ENCODE data around the gene SPANXD.
"Not testable (repeated sequence)": the region's sequence is repeated elsewhere in the genome, so short reads cannot be mapped to it uniquely, and the experiment has no call there.

Gene SPANXD, protein sequence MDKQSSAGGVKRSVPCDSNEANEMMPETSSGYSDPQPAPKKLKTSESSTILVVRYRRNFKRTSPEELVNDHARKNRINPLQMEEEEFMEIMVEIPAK

DNA sequence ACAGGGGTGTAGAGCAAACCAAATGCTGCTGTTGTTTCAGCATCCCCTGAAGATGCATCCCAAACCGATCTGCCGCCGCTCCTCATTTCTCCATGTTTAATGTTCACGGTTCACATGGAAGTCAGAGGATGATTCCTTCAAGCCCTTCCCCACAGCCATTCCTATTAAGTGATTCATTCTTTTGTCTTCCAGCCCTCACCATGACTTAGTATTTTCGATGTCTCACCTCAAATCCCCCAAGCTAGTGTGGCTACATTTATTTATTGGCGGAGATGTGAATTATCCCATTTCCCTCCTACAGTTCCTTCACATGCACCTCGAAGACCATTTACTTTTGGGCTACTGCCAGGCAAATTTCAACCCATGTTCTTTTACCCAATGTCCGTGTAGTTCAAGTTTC is at the start of gene SPANXD:
TSS of gene SPANXD (minus strand) at position 101 of the 400 bp plus-strand sequence. CDS start 334 bp downstream, outside the sequence.
- not testable (repeated sequence) for DNase-seq

DNA sequence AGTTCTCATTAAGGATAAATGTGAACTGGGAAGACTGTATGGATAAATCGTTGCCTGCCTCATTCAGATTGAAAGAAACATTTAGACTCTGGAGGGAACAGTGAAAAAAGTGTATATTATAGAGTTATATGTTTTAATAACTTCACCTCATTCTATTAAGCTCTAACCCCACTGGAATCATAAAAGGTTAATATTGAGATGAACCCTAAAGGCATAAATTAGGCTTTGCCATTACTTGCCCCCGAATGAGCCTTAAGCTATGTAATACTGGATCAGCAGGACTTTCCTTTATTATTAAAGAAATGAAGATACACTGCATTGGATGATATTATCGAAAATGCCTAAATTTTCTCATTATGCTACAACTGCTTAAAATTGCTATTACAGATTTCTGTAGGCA is 44.1 kb upstream of the SPANXD start:
- DNase-seq = no peak

DNA sequence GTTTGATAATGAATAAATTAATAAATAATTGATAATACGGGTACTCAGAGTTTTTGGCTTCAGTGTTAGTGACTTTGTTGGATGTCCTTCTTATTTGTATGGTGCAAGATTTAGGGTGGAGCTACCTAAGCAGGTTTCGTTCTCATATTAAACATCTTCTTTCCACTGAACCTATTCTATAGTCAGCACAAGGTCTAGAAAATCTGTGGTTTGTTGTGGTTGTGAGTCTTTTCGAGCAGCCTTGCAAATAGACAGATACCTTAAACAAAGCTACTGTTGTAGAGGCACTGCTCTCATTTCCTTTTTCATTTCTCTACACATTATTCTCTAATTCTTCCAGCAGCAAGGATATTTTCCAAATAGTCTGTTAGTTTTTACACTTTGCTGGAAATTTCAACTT is 38.1 kb upstream of the SPANXD start:
- DNase-seq = no peak

DNA sequence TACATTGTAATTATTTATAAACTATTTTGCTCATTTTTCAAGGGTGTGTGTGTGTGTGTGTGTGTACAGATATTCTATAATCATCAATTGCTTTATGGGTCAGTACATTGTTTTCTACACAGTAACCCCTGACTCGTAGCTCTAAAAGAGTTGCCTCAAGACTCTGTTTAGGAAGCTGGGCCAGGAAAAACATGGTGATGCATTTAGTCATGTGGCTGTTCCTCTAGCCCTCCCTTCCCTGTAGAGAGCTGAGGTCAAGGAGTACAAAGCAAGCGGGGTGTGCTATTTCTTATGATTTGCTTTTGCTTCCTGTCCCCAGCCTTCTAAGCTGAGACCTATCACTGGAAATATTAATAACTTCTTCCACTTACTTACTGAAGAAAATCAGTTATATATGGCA is 34.8 kb upstream of the SPANXD start:
- no peak for DNase-seq

DNA sequence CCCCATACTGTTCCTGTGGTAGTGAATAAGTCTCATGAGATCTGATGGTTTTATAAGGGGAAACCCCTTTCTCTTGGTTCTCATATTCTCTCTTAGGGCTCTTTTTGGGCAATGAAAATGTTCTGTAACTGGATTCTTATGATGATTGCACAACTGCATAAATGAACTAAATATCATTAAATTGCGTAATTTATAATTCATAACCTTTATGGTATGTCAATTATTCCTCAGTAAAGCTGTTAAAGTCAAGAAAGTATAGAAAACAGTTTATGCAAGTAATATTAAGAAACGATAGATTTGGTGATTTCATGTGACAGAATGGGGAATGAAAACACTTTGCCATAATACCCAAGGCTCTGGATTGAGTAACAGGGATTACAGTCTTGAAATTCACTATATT is 33.5 kb upstream of the SPANXD start:
- DNase-seq = no peak

DNA sequence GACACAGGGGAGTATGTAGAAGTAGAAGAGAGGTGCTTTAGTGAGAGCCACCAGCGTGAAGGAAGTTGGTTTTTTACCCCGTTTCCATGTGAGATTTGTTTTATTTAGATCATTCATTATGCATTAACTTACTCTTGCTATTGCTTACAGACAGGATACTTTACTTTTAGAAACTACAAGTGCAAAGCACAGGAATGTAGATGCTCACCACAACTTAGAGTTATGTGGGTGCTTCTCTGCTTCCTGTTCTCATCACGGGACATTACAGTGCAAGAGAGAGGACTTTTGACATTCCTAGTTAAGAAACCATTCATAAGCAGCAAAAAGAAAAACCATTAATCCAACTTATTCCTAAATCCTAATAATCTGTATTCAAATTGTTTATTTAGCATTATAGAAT is 25.6 kb upstream of the SPANXD start:
- no peak for DNase-seq

DNA sequence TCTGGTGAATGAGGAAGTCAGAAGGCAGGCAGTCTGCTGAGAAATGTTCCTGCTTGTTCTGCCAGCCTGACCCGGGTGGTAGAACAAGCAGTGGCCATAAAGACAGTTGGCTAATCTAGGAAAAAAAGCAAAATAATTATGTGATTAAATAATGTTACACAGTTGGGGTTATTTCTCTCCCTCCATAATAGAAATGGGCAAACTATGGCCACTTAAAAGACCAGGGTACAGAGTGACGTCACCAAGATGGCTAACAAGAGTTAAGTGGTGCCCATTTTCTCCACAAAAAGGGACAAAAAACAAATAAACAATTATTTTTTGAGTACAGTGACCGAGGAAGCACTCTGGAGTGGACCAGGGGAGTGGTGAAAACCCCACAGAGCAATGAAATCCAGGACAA is 16.1 kb upstream of the SPANXD start:
- DNase-seq = no peak

DNA sequence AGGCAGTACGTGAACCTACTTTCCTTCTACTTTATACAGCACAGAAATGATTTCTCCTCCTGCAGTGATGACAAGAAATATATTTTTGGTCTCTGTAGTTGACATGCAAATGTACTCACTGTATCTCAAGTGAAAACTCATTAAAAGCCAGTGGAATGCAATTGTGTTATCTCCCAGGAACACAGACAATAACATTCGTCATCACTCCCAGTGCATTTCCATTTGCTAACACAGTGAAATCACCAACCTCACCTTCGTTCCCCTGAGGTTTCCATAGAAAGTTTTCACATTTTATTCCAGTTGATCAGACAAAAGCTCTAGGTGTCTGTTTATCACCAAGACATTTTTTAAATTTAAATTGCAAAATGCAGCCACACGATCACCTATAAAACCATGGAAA is 2.5 kb upstream of the SPANXD start:
- DNase-seq = no peak

DNA sequence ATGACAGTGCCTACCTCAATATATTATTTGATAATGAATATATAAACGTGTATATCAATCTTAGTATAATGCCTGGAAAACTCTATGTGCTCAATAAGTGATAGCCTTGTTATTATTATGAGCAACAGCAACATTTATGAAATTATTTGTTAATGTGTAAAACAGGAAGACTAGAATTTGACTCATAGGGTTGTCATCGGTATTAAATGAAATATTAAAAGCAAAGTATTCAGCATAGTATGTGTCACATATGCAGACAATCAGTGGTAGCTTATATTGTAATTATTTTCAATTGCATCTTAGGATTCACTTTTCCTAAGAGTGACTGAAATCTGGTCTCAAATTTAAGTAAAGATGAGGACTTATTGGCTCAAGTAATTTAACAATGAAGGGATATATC is 24.6 kb downstream of the SPANXD start:
- no peak for DNase-seq

DNA sequence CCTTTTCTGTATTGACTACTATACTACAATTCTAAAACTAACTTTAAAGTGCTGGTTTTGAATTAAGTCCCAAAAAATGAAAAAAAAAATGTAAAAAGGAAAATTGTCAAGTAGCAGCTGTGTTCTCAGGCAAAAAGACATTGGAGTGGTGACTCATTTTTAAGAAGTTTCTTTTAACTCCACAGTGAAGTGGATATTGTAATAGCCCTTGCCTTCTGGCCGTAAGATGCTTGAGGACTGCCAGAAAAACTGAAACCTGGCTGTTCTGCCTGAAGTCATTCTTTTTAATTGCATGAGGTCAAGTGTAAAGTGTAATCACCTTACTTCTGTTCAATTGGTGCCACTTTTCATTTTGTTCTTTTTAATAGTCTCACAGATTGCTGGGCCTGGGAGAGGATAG is 28.9 kb downstream of the SPANXD start:
- no peak for DNase-seq

DNA sequence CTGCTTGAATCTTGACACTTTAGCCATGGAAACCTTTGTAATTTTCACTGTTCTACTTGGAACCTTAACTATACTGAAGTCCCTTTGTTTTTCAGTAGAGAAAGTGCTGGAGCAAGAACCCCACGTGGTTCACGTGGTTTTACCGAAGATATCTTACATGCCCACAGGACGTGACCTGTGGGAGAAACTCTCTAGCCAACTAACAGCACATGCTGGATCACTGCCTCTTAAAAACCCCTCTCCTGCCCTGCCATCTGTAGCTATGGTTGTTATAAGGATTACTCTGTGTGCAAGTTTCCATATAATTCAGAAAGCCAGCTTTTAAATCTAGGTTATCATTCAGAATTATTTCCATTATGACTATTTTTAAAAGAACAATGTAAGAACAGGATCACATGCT is 30.2 kb downstream of the SPANXD start:
- no peak for DNase-seq

DNA sequence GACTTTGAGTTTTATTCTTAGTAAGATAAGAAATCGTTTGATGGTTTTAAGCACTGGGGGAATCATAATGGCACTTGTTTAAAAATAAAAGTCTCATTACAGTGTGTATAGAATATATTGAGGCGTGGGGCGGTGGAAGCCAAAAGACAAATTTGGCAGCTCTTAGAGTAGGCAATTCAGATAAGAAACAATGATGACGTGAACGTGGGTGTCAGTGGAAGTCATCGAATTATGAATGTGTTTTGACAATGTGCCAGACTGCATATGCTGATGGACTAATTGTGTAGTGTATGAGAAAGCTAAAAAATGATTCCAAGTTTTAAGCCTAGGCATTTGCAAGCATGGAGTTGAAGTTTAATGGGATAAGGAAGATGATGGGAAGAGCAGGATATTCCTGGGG is 35.8 kb downstream of the SPANXD start:
- DNase-seq = no peak

DNA sequence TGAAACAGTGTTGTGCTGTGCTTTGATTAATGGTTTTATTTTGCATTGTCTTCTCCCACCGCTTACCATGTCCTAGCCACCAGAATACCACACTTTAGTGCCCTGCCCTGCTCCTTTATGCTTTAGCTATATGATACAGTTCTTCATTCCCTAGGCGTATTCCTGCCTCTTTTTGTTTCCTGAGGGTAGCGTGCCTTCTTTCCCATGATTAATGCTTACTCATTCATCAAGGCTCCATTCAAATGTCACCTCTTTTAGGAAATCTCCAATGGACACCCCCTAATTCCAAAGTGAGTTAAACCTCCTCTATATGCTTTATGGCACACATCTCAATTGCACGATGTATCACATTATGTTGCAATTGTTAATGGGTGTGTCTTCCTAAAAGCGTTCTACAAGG is 46.3 kb downstream of the SPANXD start:
- DNase-seq = no peak

All from NCI-H1092 treated with DMSO at 0.1 percent for 48 hours (cell line).